Measurements from ENCODE around the gene ALK.

- TF ChIP-seq ZNF184 (tag by site-specific recombination; IDR thresholded peaks at IDR 0.05) (no peak), ZNF341 (tag by site-specific recombination; IDR thresholded peaks at IDR 0.05; ENCODE audit: low read depth) (no peak), ZNF211 (tag by site-specific recombination; IDR thresholded peaks at IDR 0.05; ENCODE audit: low read depth) (no peak), CTCF (tag by site-specific recombination; IDR thresholded peaks at IDR 0.05) (no peak), ZBTB10 (tag by site-specific recombination; IDR thresholded peaks at IDR 0.05) (no peak)
Observed at GRCh38 chr2:29226375-29226774, 695.0 kb downstream of the ALK start.

All from HEK293 (cell line).